Endothelial cell of umbilical vein (primary cell): ENCODE measurements around the gene ERBIN. TPM values are rescaled to one million over a fixed set of nuclear protein-coding genes. Genes with fewer than 3 reads are reported as not detected.
A peak's percentile ranks its signal among the peaks of the same experiment; 100 is the strongest.

Experiments
- BruUV-seq: library from RNA; stranded (reverse); fragments of 400-500 nt; replicated peaks from 2 replicates; lab custom pipeline; 2021; lab: Mats Ljungman, UMichigan
- CTCF ChIA-PET: fragments of 300-600, 350-600 bp; sonication (Branson Sonifier 250); formaldehyde crosslinking; loops from one replicate; lab custom pipeline; 2021; ENCODE audit warnings: antibody characterized with exemption, inconsistent platforms; lab: Charles Lee
- POLR2A ChIA-PET: fragments of 300-600, 350-600 bp; sonication (Branson Sonifier 250); formaldehyde crosslinking; loops from one replicate; lab custom pipeline; 2021; ENCODE audit warnings: antibody characterized with exemption, inconsistent platforms; lab: Charles Lee
- DNase-seq: peaks from one replicate; pipeline ENCODE4 v3.0.0-alpha.2; 2011; ENCODE audit warnings: low read depth, low spot score
- FAIRE-seq: peaks from 2 replicates; lab custom pipeline; 2011; peaks lifted over from hg19 to GRCh38; lab: Jason Lieb, UNC
- H2AFZ ChIP-seq: 2 replicates; pipeline ENCODE4 v1.6.0; 2012; ENCODE audit warnings: low read depth, low read length, control low read depth, inconsistent platforms
- H3K27ac ChIP-seq: 2 replicates; pipeline ENCODE4 v1.5.1; 2011; ENCODE audit warnings: low read depth, mild to moderate bottlenecking, control low read depth, low read length, moderate library complexity; ENCODE audit not compliant: insufficient read depth
- H3K27me3 ChIP-seq, 2 experiments: 2 replicates each; pipeline versions ENCODE4 v1.6.0 to v1.6.1; 2011; ENCODE audit warnings: low read length in 2 of 2, mixed read lengths in 1 of 2; ENCODE audit not compliant: control insufficient read depth in 2 of 2, insufficient read depth in 2 of 2
- H3K36me3 ChIP-seq, 2 experiments: 2 replicates in 1 of 2; 3 replicates in 1 of 2; pipeline ENCODE4 v1.5.1; 2011; ENCODE audit warnings: low read length in 2 of 2, mild to moderate bottlenecking in 1 of 2, moderate library complexity in 1 of 2; ENCODE audit not compliant: control insufficient read depth in 2 of 2, insufficient read depth in 2 of 2; ENCODE audit errors: extremely low read depth in 1 of 2
- H3K4me1 ChIP-seq: 3 replicates; pipeline ENCODE4 v1.5.1; 2011; ENCODE audit warnings: mild to moderate bottlenecking, low read length; ENCODE audit not compliant: control insufficient read depth, insufficient read depth; ENCODE audit errors: extremely low read depth
- H3K4me2 ChIP-seq: 2 replicates; pipeline ENCODE4 v1.6.1; 2011; ENCODE audit warnings: low read length, control low read depth, mixed read lengths; ENCODE audit not compliant: insufficient read depth
- H3K4me3 ChIP-seq, 3 experiments: fragments of 200-600 bp in 1 of 3; sonication (generic), shearing (Covaris generic) in 1 of 3; replicated peaks in 1 of 3; 2 replicates each; pipeline ENCODE4 v1.5.1; 2011 to 2016; ENCODE audit warnings: control low read depth in 3 of 3, low read length in 3 of 3, mild to moderate bottlenecking in 2 of 3, inconsistent platforms in 1 of 3, low read depth in 1 of 3, moderate library complexity in 1 of 3; ENCODE audit not compliant: insufficient read depth in 1 of 3
- H3K79me2 ChIP-seq: 2 replicates; pipeline ENCODE4 v1.6.0; 2012; ENCODE audit warnings: low read length, inconsistent platforms; ENCODE audit not compliant: control insufficient read depth, insufficient read depth
- H3K9ac ChIP-seq: replicated peaks from 2 replicates; pipeline ENCODE3; 2011; ENCODE audit warnings: low read length, control low read depth; ENCODE audit not compliant: insufficient read depth; ENCODE audit errors: extremely low read depth
- H3K9me1 ChIP-seq: replicated peaks from 3 replicates; pipeline ENCODE4 v1.6.0; 2011; ENCODE audit warnings: mild to moderate bottlenecking, low read length; ENCODE audit not compliant: control insufficient read depth, insufficient read depth; ENCODE audit errors: extremely low read depth
- H3K9me3 ChIP-seq: replicated peaks from 2 replicates; pipeline ENCODE4 v1.5.1; 2012; ENCODE audit warnings: low read length, inconsistent platforms; ENCODE audit not compliant: control insufficient read depth, insufficient read depth
- H4K20me1 ChIP-seq: replicated peaks from 2 replicates; pipeline ENCODE3; 2011; ENCODE audit warnings: mild to moderate bottlenecking, low read length; ENCODE audit not compliant: control insufficient read depth, insufficient read depth; ENCODE audit errors: extremely low read depth
- EZH2 ChIP-seq: IDR thresholded peaks from 2 replicates; pipeline ENCODE4 v1.6.1; 2012; ENCODE audit warnings: borderline replicate concordance, low read depth, mild to moderate bottlenecking, moderate library complexity, low read length, inconsistent platforms; ENCODE audit not compliant: severe bottlenecking
- FOS ChIP-seq: IDR thresholded peaks from 2 replicates; pipeline ENCODE4 v1.6.1; 2011; ENCODE audit warnings: mild to moderate bottlenecking, low read length, moderate library complexity, borderline replicate concordance; ENCODE audit not compliant: insufficient read depth
- GATA2 ChIP-seq: IDR thresholded peaks from 2 replicates; pipeline ENCODE4 v1.7.0; 2011; ENCODE audit warnings: low read depth, mild to moderate bottlenecking, moderate library complexity, mixed read lengths, low read length; ENCODE audit not compliant: insufficient read length, insufficient read depth
- JUN ChIP-seq: IDR thresholded peaks from 2 replicates; pipeline ENCODE4 v1.6.1; 2011; ENCODE audit warnings: borderline replicate concordance, low read depth; ENCODE audit not compliant: insufficient read length, insufficient read depth
- MYC ChIP-seq: IDR thresholded peaks from one replicate; pipeline ENCODE4 v1.6.1; 2011; ENCODE audit warnings: mild to moderate bottlenecking, low read depth, low read length
- POLR2A ChIP-seq: IDR thresholded peaks from 2 replicates; pipeline ENCODE4 v1.6.1; 2012; ENCODE audit warnings: low read depth, mild to moderate bottlenecking, control low read depth, low read length
- POLR2AphosphoS5 ChIP-seq: IDR thresholded peaks from 2 replicates; pipeline ENCODE4 v1.6.1; 2012; ENCODE audit warnings: low read depth, mild to moderate bottlenecking, control low read depth, low read length, moderate library complexity; ENCODE audit not compliant: insufficient read depth
- dilution Hi-C: fragments of 300-500 bp; cut with MboI; formaldehyde crosslinking; loops from one replicate; pipeline ENCODE4 v1.15.0; 2019; ENCODE audit warnings: low sequenced_read_pairs; ENCODE audit not compliant: extremely low pct_ligation_motif_present
- intact Hi-C: fragments of 100-400 bp; cut with micrococcal nuclease; formaldehyde crosslinking; loops from one replicate; pipeline ENCODE4 v1.10.0; 2022
- polyA plus RNA-seq, 4 experiments: library from polyadenylated mRNA; depleted of rRNA in 3 of 4; stranded (reverse) in 3 of 4; unstranded in 1 of 4; fragments of >200 nt; gene quantifications; 2 replicates each; pipeline versions ENCODE4 v1.2.1 to v1.2.3, GENCODE V29; 2011 to 2012; ENCODE audit warnings: missing spikeins in 1 of 4
- total RNA-seq: library from RNA; stranded (reverse); gene quantifications from 2 replicates; pipeline ENCODE4 v1.2.3, GENCODE V29; 2021
- TF ChIP-seq, protein P1 (sequence below): IDR thresholded peaks from 2 replicates; pipeline ENCODE4 v1.6.1; 2011; ENCODE audit not compliant: insufficient read depth, insufficient read length
- TF ChIP-seq, protein P2 (sequence below), 2 donors: IDR thresholded peaks; 1 replicate in 1 of 2; 2 replicates in 1 of 2; pipeline ENCODE4 v1.5.1; 2011; ENCODE audit warnings: low read length in 2 of 2, mild to moderate bottlenecking in 2 of 2, moderate library complexity in 2 of 2, control low read depth in 1 of 2, inconsistent platforms in 1 of 2, low read depth in 1 of 2; ENCODE audit not compliant: insufficient read depth in 1 of 2; ENCODE audit errors: extremely low read depth in 1 of 2

Gene ERBIN
- total and polyA plus RNA-seq, 2 donors (not counting 3 experiments of a cell fraction or from before 2014, with no cell fraction given), result 8.1 to 55.6 TPM

DNA sequence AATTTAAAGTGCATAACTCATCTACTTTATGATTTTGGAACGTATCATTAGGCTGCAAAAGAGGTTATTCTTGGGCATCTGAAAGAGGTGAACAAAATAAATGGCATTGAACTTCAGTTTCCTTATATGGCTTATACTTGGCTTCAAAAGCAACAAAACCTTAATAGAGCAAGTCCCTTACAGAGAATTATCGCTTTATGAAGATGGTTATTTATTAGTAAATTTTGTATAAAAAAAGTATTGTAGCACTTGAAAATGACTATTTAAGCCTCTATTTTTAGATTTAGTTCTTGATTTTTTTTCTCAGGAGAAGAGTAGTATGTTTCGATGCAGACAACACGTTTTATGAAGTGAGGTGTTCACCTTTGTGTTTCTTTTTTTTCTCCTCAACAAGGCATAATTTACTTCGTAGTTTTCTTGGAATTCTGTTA lies 2.0 kb downstream of the ERBIN start:
- no peaks in the 10 kb centered on the region for H3K9me3 ChIP-seq
- no peaks in the 10 kb centered on the region for H3K36me3 ChIP-seq
- H3K79me2 ChIP-seq, result peaks cover 69% of the 10 kb centered on the region
- peaks cover 20% of the 10 kb centered on the region for H3K4me1 ChIP-seq
- peak overlapping the region; percentile 99 for H3K4me2 ChIP-seq
- H3K9me1 ChIP-seq, result no peaks in the 10 kb centered on the region
- ChIA-PET CTCF (no interaction called here), POLR2A (no interaction called here)
- no peak overlapping the region for H2AFZ ChIP-seq
- H3K27me3 ChIP-seq, result no peaks in the 10 kb centered on the region
- H3K27ac ChIP-seq, result peak overlapping the region; percentile 96
- peak; percentile 33 for DNase-seq
- FAIRE-seq, result peak; percentile 54
- no TSS peak for BruUV-seq
- H3K4me3 ChIP-seq, result peak overlapping the region; percentile 89 to 100 (median 99)
- TF ChIP-seq EZH2 (no peak), FOS (no peak), JUN (no peak), MYC (no peak), POLR2AphosphoS5 (no peak), GATA2 (no peak), POLR2A (no peak)
- TF ChIP-seq, protein P1, sequence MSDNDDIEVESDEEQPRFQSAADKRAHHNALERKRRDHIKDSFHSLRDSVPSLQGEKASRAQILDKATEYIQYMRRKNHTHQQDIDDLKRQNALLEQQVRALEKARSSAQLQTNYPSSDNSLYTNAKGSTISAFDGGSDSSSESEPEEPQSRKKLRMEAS, result no peak
- TF ChIP-seq, protein P2, sequence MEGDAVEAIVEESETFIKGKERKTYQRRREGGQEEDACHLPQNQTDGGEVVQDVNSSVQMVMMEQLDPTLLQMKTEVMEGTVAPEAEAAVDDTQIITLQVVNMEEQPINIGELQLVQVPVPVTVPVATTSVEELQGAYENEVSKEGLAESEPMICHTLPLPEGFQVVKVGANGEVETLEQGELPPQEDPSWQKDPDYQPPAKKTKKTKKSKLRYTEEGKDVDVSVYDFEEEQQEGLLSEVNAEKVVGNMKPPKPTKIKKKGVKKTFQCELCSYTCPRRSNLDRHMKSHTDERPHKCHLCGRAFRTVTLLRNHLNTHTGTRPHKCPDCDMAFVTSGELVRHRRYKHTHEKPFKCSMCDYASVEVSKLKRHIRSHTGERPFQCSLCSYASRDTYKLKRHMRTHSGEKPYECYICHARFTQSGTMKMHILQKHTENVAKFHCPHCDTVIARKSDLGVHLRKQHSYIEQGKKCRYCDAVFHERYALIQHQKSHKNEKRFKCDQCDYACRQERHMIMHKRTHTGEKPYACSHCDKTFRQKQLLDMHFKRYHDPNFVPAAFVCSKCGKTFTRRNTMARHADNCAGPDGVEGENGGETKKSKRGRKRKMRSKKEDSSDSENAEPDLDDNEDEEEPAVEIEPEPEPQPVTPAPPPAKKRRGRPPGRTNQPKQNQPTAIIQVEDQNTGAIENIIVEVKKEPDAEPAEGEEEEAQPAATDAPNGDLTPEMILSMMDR (IDR thresholded peaks at IDR 0.05; ENCODE audit: extremely low read depth in 1 of 2, insufficient read depth in 1 of 2, low read depth in 1 of 2, low read length in 2 of 2), result no peak
- dilution Hi-C loops, result no loop called here
- peaks cover 7% of the 10 kb centered on the region for H4K20me1 ChIP-seq
- peak overlapping the region; percentile 99 for H3K9ac ChIP-seq
- intact Hi-C loops, result loop anchor here (5.0 to 10.0 kb wide), 3 partner anchors 84 to 304 kb away; partner anchors contain the start of genes SHLD3, TRAPPC13 and TRIM23
